Lung microvascular endothelial cell (primary cell): ENCODE results near the gene ARMC5. TPM values are rescaled to one million over a fixed set of nuclear protein-coding genes. Genes with fewer than 3 reads are reported as not detected.

Experiments used
- DNase-seq, 2 donors: peaks; one replicate each; pipeline versions ENCODE4 v3.0.0 to v3.0.0-alpha.2; 2010; ENCODE audit warnings: low read depth in 2 of 2
- total RNA-seq: library from RNA; depleted of rRNA; stranded (reverse); fragments of >200 nt; gene quantifications from 2 replicates; pipeline ENCODE4 v1.2.1, GENCODE V29; 2014

The ARMC5 gene
- total RNA-seq, 1 donor from 2014 or later: 17.3 TPM

GRCh38 chr16:31460582-31461002, 1.3 kb downstream of the ARMC5 start:
- peak; percentile 75 to 78 for DNase-seq

DNA sequence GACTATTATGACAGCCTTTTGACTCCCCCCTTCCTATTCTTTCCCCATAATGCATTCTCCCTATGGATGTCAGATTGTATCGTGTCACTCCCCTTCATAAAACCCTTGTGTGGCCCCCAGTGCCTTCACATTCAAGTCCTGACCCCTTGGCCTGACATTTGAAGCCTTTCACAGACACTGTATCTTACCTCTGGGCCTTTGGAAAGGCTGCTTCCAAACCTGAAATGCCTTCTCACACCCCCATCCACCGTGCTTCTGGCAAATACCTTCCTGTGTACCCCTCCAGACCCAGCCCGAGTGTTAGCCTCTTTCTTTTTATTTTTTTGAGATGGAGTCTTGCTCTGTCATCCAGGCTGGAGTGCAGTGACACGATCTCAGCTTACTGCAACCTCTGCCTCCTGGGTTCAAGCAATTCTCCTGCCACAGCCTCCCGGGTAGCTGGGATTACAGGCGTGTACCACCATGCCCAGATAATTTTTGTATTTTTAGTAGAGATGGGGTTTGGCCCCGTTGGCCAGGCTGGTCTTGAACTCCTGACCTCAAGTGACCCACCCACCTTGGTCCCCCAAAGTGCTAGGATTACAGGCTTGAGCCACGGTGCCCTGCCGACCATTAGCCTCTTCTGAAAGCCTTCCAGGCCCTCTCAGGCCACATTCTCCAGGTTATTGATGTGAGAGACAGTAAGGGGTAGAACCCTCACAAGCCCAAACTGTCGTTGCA, 2.1 kb downstream of the ARMC5 start:
- no peak for DNase-seq

DNA sequence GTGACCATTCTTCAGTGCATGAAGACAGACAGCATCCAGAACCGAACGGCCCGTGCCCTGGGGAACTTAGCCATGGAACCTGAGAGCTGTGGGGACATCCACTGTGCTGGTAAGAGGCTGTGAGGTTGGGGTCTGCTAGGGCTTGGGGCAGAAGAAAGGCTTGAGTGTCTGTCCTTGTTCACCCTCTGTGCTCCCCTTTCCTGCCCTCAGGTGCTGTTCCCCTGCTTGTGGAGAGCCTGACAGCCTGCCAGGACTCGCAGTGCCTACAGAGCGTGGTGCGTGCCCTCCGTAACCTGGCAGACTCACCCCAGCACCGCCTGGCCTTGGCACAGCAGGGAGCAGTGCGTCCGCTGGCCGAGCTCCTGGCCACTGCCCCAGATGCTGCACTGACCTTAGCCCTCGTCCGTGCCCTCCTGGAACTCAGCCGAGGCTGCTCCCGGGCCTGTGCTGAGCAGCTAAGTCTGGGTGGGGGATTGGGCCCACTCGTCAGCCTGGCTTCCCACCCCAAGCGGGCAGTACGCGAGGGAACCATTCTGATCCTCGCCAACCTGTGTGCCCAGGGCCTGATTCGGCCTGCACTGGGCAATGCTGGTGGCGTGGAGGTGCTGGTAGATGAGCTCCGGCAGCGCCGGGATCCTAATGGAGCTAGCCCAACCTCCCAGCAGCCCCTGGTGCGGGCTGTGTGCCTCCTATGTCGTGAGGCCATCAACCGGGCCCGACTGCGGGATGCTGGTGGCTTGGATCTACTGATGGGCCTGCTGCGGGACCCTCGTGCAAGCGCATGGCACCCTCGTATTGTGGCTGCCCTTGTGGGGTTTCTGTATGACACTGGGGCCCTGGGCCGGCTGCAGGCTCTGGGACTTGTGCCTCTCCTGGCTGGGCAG, 2.9 kb downstream of the ARMC5 start:
- DNase-seq: no peak

DNA sequence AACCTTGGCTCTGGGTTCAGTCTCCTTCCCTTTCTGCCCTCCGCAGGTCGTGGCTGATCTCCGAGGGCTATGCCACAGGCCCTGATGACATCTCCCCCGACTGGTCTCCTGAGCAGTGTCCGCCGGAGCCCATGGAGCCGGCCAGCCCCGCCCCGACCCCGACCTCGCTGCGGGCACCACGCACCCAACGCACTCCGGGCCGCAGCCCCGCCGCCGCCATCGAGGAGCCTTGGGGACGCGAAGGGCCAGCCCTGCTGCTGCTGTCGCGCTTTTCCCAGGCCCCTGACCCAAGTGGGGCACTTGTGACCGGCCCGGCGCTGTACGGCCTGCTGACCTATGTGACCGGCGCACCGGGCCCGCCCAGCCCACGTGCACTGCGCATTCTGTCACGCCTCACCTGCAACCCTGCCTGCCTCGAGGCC, 5.1 kb downstream of the ARMC5 start:
- DNase-seq: no peak

GRCh38 chr16:31464781-31465260, 5.5 kb downstream of the ARMC5 start:
- no peak for DNase-seq

- no peak for DNase-seq
Observed at GRCh38 chr16:31465788-31466370, 6.6 kb downstream of the ARMC5 start.

DNA sequence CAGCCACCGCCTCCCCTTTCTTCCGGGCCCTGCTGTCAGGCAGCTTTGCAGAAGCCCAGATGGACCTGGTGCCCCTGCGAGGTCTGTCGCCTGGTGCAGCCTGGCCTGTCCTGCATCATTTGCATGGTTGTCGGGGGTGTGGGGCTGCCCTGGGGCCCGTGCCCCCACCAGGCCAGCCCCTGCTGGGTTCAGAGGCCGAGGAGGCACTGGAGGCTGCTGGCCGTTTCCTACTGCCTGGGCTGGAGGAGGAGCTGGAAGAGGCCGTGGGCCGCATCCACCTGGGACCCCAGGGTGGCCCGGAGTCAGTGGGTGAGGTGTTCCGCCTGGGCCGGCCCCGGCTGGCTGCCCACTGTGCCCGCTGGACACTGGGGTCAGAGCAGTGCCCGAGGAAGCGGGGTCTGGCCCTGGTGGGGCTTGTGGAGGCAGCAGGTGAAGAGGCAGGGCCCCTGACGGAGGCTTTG, 7.1 kb downstream of the ARMC5 start:
- DNase-seq: no peak

GRCh38 chr16:31467151-31467773, 8.0 kb downstream of the ARMC5 start:
- DNase-seq: peak in 1 of 2 donors; percentile 59

GRCh38 chr16:31467858-31468257, 8.6 kb downstream of the ARMC5 start:
- no peak for DNase-seq

GRCh38 chr16:31470615-31471014, 11.3 kb downstream of the ARMC5 start:
- no peak for DNase-seq

- peak in 1 of 2 donors; percentile 23 for DNase-seq
Observed at GRCh38 chr16:31471241-31471874, 12.1 kb downstream of the ARMC5 start.

- peak; percentile 67 to 80 for DNase-seq
Observed at GRCh38 chr16:31471875-31472708, 12.8 kb downstream of the ARMC5 start, which contains the start of gene TGFB1I1. TGFB1I1 (plus strand) TSS chr16:31472152; CDS start chr16:31472189, 37 bp downstream.

- peak; percentile 95 to 96 for DNase-seq
Observed at GRCh38 chr16:31472709-31473203, 13.5 kb downstream of the ARMC5 start.

GRCh38 chr16:31473264-31473984, 14.1 kb downstream of the ARMC5 start:
- DNase-seq: no peak

DNA sequence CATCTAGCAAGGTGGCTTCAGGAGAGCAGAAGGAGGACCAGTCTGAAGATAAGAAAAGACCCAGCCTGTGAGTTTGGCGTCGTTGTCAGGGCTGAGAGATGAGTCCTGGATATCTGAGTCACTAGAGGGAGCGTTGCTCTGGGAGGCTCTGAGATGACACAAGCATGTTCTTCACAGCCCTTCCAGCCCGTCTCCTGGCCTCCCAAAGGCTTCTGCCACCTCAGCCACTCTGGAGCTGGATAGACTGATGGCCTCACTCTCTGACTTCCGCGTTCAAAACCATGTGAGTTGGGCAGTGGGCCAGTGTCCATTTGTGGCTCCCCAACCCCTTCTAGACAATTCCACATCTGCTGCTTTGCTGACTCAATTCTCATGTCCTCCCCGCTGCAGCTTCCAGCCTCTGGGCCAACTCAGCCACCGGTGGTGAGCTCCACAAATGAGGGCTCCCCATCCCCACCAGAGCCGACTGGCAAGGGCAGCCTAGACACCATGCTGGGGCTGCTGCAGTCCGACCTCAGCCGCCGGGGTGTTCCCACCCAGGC, 14.9 kb downstream of the ARMC5 start:
- peak in 1 of 2 donors; percentile 24 for DNase-seq

DNA sequence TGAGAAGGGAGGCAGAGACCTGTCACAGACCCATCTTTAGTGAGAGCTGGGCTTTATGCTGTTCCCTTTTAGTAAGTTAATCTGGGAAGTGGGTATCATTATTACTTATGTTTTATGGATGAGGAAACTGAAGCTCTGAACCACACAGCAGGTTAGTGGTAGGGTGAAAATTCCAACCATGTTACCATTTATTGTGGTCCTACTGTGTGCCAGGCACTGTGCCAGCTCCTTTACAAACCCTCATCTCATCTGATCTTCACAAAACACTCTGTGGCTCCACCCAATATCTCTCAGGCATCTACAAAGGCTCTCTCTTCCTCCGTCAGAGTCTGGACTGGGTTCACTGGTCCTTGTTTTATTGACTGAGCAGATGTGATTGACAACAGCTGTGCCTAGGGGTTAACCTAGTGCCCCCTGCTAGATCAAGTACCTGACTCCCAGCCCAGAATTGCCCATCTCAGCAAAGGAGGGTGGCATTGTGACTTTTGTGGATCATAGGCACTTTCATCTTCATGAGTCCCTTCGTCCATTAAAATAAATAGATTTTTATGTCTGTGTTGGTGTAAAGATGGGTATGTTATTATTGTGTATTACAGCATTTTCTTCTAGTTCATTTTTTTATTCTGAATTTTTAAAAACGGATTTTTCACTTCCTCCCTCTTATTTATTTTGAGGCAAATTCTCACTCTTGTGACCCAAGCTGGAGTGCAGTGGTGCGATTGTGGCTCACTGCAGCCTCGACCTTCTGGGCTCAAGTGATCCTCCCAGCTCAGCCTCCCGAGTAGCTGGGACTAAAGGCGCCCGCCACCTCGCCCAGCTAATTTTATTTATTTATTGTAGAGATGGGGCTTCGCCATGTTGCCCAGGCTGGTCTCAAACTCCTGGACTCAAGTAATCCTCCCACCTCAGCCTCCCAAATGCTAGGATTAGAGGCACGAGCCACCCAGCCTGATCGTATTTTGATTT, 15.8 kb downstream of the ARMC5 start:
- DNase-seq: no peak

DNA sequence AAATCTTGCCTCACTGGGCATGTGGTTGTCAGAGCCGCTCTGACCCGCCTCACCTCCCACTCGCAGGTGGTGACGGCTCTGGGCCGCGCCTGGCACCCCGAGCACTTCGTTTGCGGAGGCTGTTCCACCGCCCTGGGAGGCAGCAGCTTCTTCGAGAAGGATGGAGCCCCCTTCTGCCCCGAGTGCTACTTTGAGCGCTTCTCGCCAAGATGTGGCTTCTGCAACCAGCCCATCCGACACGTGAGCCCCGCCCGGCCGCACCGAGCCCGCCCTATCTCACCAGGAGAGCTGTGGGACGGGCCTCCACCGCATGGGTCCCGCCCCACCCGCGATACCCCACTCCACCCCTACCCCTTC, 16.6 kb downstream of the ARMC5 start:
- DNase-seq: no peak
